Effector memory CD4-positive, alpha-beta T cell (primary cell): ENCODE measurements around the gene LOXL1.

Experiments used
- DNase-seq, 3 donors: peaks; one replicate each; pipeline ENCODE4 v3.0.0-alpha.2; 2020
- H3K27ac ChIP-seq: 2 replicates; pipeline ENCODE4 v1.7.0; 2013; ENCODE audit warnings: mild to moderate bottlenecking, low read length, moderate library complexity; ENCODE audit not compliant: insufficient read depth, poor library complexity, severe bottlenecking
- H3K27me3 ChIP-seq: replicated peaks from 2 replicates; pipeline ENCODE4 v1.7.0; 2013; ENCODE audit warnings: mild to moderate bottlenecking, low read length; ENCODE audit not compliant: insufficient read depth, control insufficient read depth, poor library complexity, severe bottlenecking
- H3K36me3 ChIP-seq: 2 replicates; pipeline ENCODE4 v1.7.0; 2013; ENCODE audit warnings: mild to moderate bottlenecking, low read length, moderate library complexity; ENCODE audit not compliant: control insufficient read depth, insufficient read depth
- H3K4me1 ChIP-seq: 2 replicates; pipeline ENCODE4 v1.7.0; 2013; ENCODE audit warnings: low read length, mild to moderate bottlenecking; ENCODE audit not compliant: control insufficient read depth, insufficient read depth, poor library complexity, severe bottlenecking
- H3K4me3 ChIP-seq: 2 replicates; pipeline ENCODE4 v1.7.0; 2013; ENCODE audit warnings: low read length, low read depth, mild to moderate bottlenecking; ENCODE audit not compliant: insufficient read depth, poor library complexity, severe bottlenecking
- H3K9me3 ChIP-seq: 2 replicates; pipeline ENCODE4 v1.7.0; 2013; ENCODE audit warnings: mild to moderate bottlenecking, low read length, moderate library complexity; ENCODE audit not compliant: control insufficient read depth

LOXL1 gene

GRCh38 chr15:73947651-73948050 lies 21.4 kb downstream of the LOXL1 start:
- Histone ChIP-seq H3K36me3 (no peaks in the 10 kb centered on the region), H3K4me3 (no peak overlapping the region), H3K9me3 (no peaks in the 10 kb centered on the region), H3K27ac (no peak overlapping the region), H3K27me3 (no peaks in the 10 kb centered on the region), H3K4me1 (peaks cover 2% of the 10 kb centered on the region)
- no peak for DNase-seq

- Histone ChIP-seq H3K9me3 (no peaks in the 10 kb centered on the region), H3K4me3 (no peak overlapping the region), H3K4me1 (no peaks in the 10 kb centered on the region), H3K36me3 (no peaks in the 10 kb centered on the region), H3K27me3 (no peaks in the 10 kb centered on the region), H3K27ac (no peak overlapping the region)
- no peak for DNase-seq
These were observed 22.1 kb downstream of the LOXL1 start for GRCh38 chr15:73948396-73948795.

GRCh38 chr15:73948982-73949381 lies 22.7 kb downstream of the LOXL1 start:
- DNase-seq, result no peak
- no peaks in the 10 kb centered on the region for H3K27me3 ChIP-seq
- no peaks in the 10 kb centered on the region for H3K36me3 ChIP-seq
- H3K4me1 ChIP-seq, result no peaks in the 10 kb centered on the region
- no peak overlapping the region for H3K27ac ChIP-seq
- no peaks in the 10 kb centered on the region for H3K9me3 ChIP-seq
- H3K4me3 ChIP-seq, result no peak overlapping the region

GRCh38 chr15:73949496-73949895 lies 23.2 kb downstream of the LOXL1 start:
- H3K9me3 ChIP-seq, result no peaks in the 10 kb centered on the region
- no peaks in the 10 kb centered on the region for H3K27me3 ChIP-seq
- no peaks in the 10 kb centered on the region for H3K4me1 ChIP-seq
- DNase-seq, result no peak
- H3K27ac ChIP-seq, result no peak overlapping the region
- no peaks in the 10 kb centered on the region for H3K36me3 ChIP-seq
- H3K4me3 ChIP-seq, result no peak overlapping the region

- H3K9me3 ChIP-seq, result no peaks in the 10 kb centered on the region
- DNase-seq, result no peak
- H3K27ac ChIP-seq, result no peak overlapping the region
- H3K4me1 ChIP-seq, result no peaks in the 10 kb centered on the region
- no peaks in the 10 kb centered on the region for H3K36me3 ChIP-seq
- no peak overlapping the region for H3K4me3 ChIP-seq
- no peaks in the 10 kb centered on the region for H3K27me3 ChIP-seq
These were observed 24.2 kb downstream of the LOXL1 start for GRCh38 chr15:73950479-73950830.

GRCh38 chr15:73950831-73951561 lies 24.7 kb downstream of the LOXL1 start:
- Histone ChIP-seq H3K27ac (no peak overlapping the region), H3K4me1 (no peaks in the 10 kb centered on the region), H3K9me3 (no peaks in the 10 kb centered on the region), H3K27me3 (no peaks in the 10 kb centered on the region), H3K36me3 (no peaks in the 10 kb centered on the region), H3K4me3 (no peak overlapping the region)
- peak; percentile 36 to 57 (median 42) for DNase-seq

GRCh38 chr15:73951601-73952000 lies 25.3 kb downstream of the LOXL1 start:
- DNase-seq, result no peak
- no peak overlapping the region for H3K4me3 ChIP-seq
- no peaks in the 10 kb centered on the region for H3K9me3 ChIP-seq
- no peaks in the 10 kb centered on the region for H3K36me3 ChIP-seq
- H3K4me1 ChIP-seq, result no peaks in the 10 kb centered on the region
- no peaks in the 10 kb centered on the region for H3K27me3 ChIP-seq
- no peak overlapping the region for H3K27ac ChIP-seq

GRCh38 chr15:73952171-73952912 lies 26.1 kb downstream of the LOXL1 start:
- Histone ChIP-seq H3K4me1 (no peaks in the 10 kb centered on the region), H3K27me3 (no peaks in the 10 kb centered on the region), H3K27ac (no peak overlapping the region), H3K36me3 (no peaks in the 10 kb centered on the region), H3K9me3 (no peaks in the 10 kb centered on the region), H3K4me3 (no peak overlapping the region)
- no peak for DNase-seq

- Histone ChIP-seq H3K27me3 (no peaks in the 10 kb centered on the region), H3K4me3 (no peak overlapping the region), H3K36me3 (no peaks in the 10 kb centered on the region), H3K27ac (no peak overlapping the region), H3K9me3 (no peaks in the 10 kb centered on the region), H3K4me1 (no peaks in the 10 kb centered on the region)
- no peak for DNase-seq
These were observed 26.9 kb downstream of the LOXL1 start for GRCh38 chr15:73952913-73953750.
